ENCODE measurements around the gene GNA15.

The GNA15 gene

DNA sequence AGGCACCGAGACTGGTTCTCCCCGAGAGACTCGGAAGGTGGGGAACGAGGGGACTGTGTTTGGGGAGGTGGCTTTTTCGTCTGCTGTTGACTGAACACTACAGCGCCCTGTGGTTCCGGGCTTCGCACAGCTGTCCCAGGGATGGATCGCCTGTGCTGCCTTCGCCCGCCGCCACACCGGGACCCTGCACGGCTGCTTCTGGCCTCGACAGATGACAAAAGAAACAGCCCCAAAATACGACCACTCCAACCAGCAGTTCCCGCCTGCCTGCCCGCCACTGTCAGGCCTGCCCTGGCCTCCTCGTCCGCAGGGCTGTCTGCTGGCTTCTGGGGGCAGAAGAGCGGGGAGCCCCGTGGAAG is 13.3 kb upstream of the GNA15 start:
- Histone ChIP-seq H3K4me3 (ENCODE audit: insufficient read depth, low read length, poor library complexity, severe bottlenecking) (no peak overlapping the region), H3K9ac (ENCODE audit: low read length) (no peak overlapping the region), H3K9me2 (replicated peaks; ENCODE audit: insufficient read depth, low read length) (no peaks in the 10 kb centered on the region), H3K4me2 (ENCODE audit: low read depth, low read length, poor library complexity, severe bottlenecking) (no peak overlapping the region), H3K36me3 (ENCODE audit: low read length) (no peaks in the 10 kb centered on the region), H3K79me2 (ENCODE audit: insufficient read depth, low read length) (no peaks in the 10 kb centered on the region), H3F3A (ENCODE audit: insufficient read depth) (no peaks in the 10 kb centered on the region), H3K9me3 (ENCODE audit: insufficient read depth, low read length) (no peaks in the 10 kb centered on the region), H2AFZ (ENCODE audit: low read depth, low read length, severe bottlenecking) (no peak overlapping the region), H3K27me3 (ENCODE audit: low read length) (no peaks in the 10 kb centered on the region), H4K20me1 (ENCODE audit: low read depth, low read length) (no peaks in the 10 kb centered on the region), H3K27ac (ENCODE audit: low read depth, low read length) (no peak overlapping the region)
- TF ChIP-seq, protein P1, sequence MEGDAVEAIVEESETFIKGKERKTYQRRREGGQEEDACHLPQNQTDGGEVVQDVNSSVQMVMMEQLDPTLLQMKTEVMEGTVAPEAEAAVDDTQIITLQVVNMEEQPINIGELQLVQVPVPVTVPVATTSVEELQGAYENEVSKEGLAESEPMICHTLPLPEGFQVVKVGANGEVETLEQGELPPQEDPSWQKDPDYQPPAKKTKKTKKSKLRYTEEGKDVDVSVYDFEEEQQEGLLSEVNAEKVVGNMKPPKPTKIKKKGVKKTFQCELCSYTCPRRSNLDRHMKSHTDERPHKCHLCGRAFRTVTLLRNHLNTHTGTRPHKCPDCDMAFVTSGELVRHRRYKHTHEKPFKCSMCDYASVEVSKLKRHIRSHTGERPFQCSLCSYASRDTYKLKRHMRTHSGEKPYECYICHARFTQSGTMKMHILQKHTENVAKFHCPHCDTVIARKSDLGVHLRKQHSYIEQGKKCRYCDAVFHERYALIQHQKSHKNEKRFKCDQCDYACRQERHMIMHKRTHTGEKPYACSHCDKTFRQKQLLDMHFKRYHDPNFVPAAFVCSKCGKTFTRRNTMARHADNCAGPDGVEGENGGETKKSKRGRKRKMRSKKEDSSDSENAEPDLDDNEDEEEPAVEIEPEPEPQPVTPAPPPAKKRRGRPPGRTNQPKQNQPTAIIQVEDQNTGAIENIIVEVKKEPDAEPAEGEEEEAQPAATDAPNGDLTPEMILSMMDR (IDR thresholded peaks at IDR 0.05; ENCODE audit: insufficient read depth, low read length, poor library complexity, severe bottlenecking) = no peak
- TF ChIP-seq EZH2phosphoT487 (conservative IDR thresholded peaks at IDR 0.05; ENCODE audit: low read length) = no peak

DNA sequence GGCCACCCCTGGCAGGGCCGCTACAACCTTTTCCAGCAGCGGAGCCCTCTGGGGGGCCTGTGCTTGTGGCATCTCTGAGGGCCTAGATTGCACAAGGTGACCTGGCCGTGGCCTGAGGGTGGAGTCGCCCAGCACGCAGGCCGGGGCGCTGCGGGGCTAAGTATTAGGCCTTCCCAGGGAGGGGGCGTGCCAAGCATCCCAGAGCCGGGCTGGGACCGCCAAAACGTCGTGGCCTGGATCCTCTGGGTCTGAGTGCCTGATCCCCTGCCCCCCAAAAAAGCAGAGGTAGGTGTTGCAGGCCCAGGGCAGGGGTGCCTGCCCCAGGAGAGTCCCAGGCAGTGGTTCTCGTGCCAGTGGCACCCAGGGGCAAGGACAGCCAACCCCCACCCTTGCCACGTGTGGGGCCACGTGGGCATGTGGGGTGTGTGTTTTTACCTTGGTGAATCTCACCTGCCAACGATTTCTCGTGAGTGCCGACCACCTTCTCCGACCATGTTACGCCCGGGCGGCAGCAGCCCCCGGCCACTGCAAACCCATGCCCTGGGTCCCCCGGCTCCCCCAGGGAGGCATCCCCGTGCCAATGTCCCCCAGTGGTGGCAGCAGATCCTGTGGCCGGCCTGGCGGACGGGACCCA is 12.6 kb upstream of the GNA15 start:
- H3K27ac ChIP-seq (ENCODE audit: low read depth, low read length) = no peak overlapping the region
- no peaks in the 10 kb centered on the region for H3K79me2 ChIP-seq (ENCODE audit: insufficient read depth, low read length)
- no peaks in the 10 kb centered on the region for H4K20me1 ChIP-seq (ENCODE audit: low read depth, low read length)
- H3K4me2 ChIP-seq (ENCODE audit: low read depth, low read length, poor library complexity, severe bottlenecking) = no peak overlapping the region
- H3K9me2 ChIP-seq (replicated peaks; ENCODE audit: insufficient read depth, low read length) = no peaks in the 10 kb centered on the region
- H3K36me3 ChIP-seq (ENCODE audit: low read length) = no peaks in the 10 kb centered on the region
- H3K9me3 ChIP-seq (ENCODE audit: insufficient read depth, low read length) = no peaks in the 10 kb centered on the region
- TF ChIP-seq, protein P1 (IDR thresholded peaks at IDR 0.05; ENCODE audit: insufficient read depth, low read length, poor library complexity, severe bottlenecking) = no peak
- TF ChIP-seq EZH2phosphoT487 (conservative IDR thresholded peaks at IDR 0.05; ENCODE audit: low read length) = no peak
- no peaks in the 10 kb centered on the region for H3F3A ChIP-seq (ENCODE audit: insufficient read depth)
- H3K9ac ChIP-seq (ENCODE audit: low read length) = no peak overlapping the region
- no peaks in the 10 kb centered on the region for H3K27me3 ChIP-seq (ENCODE audit: low read length)
- H2AFZ ChIP-seq (ENCODE audit: low read depth, low read length, severe bottlenecking) = no peak overlapping the region
- H3K4me3 ChIP-seq (ENCODE audit: insufficient read depth, low read length, poor library complexity, severe bottlenecking) = no peak overlapping the region

DNA sequence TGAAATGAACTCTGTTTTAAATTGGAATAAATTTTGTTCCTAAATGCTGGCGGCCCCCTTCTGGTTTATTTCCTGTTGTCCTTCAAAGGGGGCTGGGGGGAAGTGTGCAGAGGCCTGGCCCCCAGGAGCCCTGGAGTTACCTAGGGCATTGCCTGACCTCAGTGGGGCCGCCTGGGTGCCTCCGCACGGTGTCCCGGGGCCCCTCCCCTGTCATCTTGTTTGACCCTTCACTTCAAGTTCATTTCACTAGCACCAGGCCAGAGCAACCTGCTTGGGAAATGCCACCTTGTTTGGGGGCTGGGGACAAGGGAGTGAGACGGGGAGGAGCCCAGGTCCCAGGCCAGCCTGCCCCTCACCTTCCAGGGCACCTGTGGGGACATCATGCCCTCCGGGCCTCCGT is 11.9 kb upstream of the GNA15 start:
- no peaks in the 10 kb centered on the region for H3K9me3 ChIP-seq (ENCODE audit: insufficient read depth, low read length)
- no peak overlapping the region for H3K4me2 ChIP-seq (ENCODE audit: low read depth, low read length, poor library complexity, severe bottlenecking)
- H3K36me3 ChIP-seq (ENCODE audit: low read length) = no peaks in the 10 kb centered on the region
- H3K4me3 ChIP-seq (ENCODE audit: insufficient read depth, low read length, poor library complexity, severe bottlenecking) = no peak overlapping the region
- no peak overlapping the region for H3K9ac ChIP-seq (ENCODE audit: low read length)
- no peaks in the 10 kb centered on the region for H3K79me2 ChIP-seq (ENCODE audit: insufficient read depth, low read length)
- no peaks in the 10 kb centered on the region for H4K20me1 ChIP-seq (ENCODE audit: low read depth, low read length)
- no peak overlapping the region for H3K27ac ChIP-seq (ENCODE audit: low read depth, low read length)
- TF ChIP-seq, protein P1 (IDR thresholded peaks at IDR 0.05; ENCODE audit: insufficient read depth, low read length, poor library complexity, severe bottlenecking) = no peak
- no peak for TF ChIP-seq EZH2phosphoT487 (conservative IDR thresholded peaks at IDR 0.05; ENCODE audit: low read length)
- no peaks in the 10 kb centered on the region for H3K9me2 ChIP-seq (replicated peaks; ENCODE audit: insufficient read depth, low read length)
- no peak overlapping the region for H2AFZ ChIP-seq (ENCODE audit: low read depth, low read length, severe bottlenecking)
- H3K27me3 ChIP-seq (ENCODE audit: low read length) = no peaks in the 10 kb centered on the region
- H3F3A ChIP-seq (ENCODE audit: insufficient read depth) = no peaks in the 10 kb centered on the region
